Tongue (tissue), 2 donors: ENCODE data around the gene MEIOSIN. TPM values are rescaled to one million over a fixed set of nuclear protein-coding genes. Genes with fewer than 3 reads are reported as not detected.
A peak's percentile ranks its signal among the peaks of the same experiment; 100 is the strongest.
"Not testable (repeated sequence)": the region's sequence is repeated elsewhere in the genome, so short reads cannot be mapped to it uniquely, and the experiment has no call there.

Experiments
- DNase-seq: peaks from one replicate; pipeline ENCODE4 v3.0.0-alpha.2; 2015
- total RNA-seq: library from RNA; depleted of rRNA; stranded (reverse); fragments of >200 nt; gene quantifications from one replicate; pipeline ENCODE4 v1.2.3, GENCODE V29; 2014

The MEIOSIN gene
- not detected for total RNA-seq

- no peak for DNase-seq
Observed at GRCh38 chr19:45733160-45733810, at the start of gene MEIOSIN. Gene MEIOSIN, plus strand, starts transcription at chr19:45733439. Its CDS starts 1,938 bp downstream, at chr19:45735377.

- DNase-seq, result not testable (repeated sequence)
Observed at GRCh38 chr19:45685045-45685444, 48.2 kb upstream of the MEIOSIN start.

GRCh38 chr19:45687599-45687998 is 45.6 kb upstream of the MEIOSIN start:
- no peak for DNase-seq

GRCh38 chr19:45691516-45692186 is 41.6 kb upstream of the MEIOSIN start, which contains the start of gene SNRPD2:
Gene SNRPD2, minus strand, starts transcription at chr19:45691953. Its CDS starts 65 bp downstream, at chr19:45691888.
- DNase-seq, result peak; percentile 98

- DNase-seq, result peak; percentile 98
Observed at GRCh38 chr19:45692187-45693105, 40.8 kb upstream of the MEIOSIN start, which contains the start of gene QPCTL. Gene QPCTL, plus strand, starts transcription at chr19:45692666. Its CDS starts 38 bp downstream, at chr19:45692704.

GRCh38 chr19:45693106-45693788 is 40.0 kb upstream of the MEIOSIN start:
- peak; percentile 86 for DNase-seq

- DNase-seq, result no peak
Observed at GRCh38 chr19:45701676-45702075, 31.6 kb upstream of the MEIOSIN start.

- no peak for DNase-seq
Observed at GRCh38 chr19:45705115-45705514, 28.1 kb upstream of the MEIOSIN start.

GRCh38 chr19:45705710-45706415 is 27.4 kb upstream of the MEIOSIN start:
- no peak for DNase-seq

- no peak for DNase-seq
Observed at GRCh38 chr19:45710356-45711130, 22.7 kb upstream of the MEIOSIN start.

- DNase-seq, result no peak
Observed at GRCh38 chr19:45711851-45712698, 21.2 kb upstream of the MEIOSIN start.

GRCh38 chr19:45712699-45713067 is 20.6 kb upstream of the MEIOSIN start:
- DNase-seq, result no peak

GRCh38 chr19:45713141-45713540 is 20.1 kb upstream of the MEIOSIN start:
- no peak for DNase-seq

GRCh38 chr19:45715139-45715538 is 18.1 kb upstream of the MEIOSIN start:
- DNase-seq, result no peak

GRCh38 chr19:45716359-45717130 is 16.7 kb upstream of the MEIOSIN start:
- peak; percentile 54 for DNase-seq

- DNase-seq, result peak; percentile 100
Observed at GRCh38 chr19:45717131-45717982, 15.9 kb upstream of the MEIOSIN start.

GRCh38 chr19:45717983-45718650 is 15.1 kb upstream of the MEIOSIN start:
- DNase-seq, result no peak
